VCaP (cell line): Measurements from ENCODE around the gene LCE1E.

Experiments used
- H3K27ac ChIP-seq: fragments of 450-650 bp; 2 replicates; pipeline ENCODE4 v1.5.1; 2017
- TF ChIP-seq, protein P1 (sequence below): fragments of 450-650 bp; conservative IDR thresholded peaks from 2 replicates; pipeline ENCODE4 v1.5.1; 2017; ENCODE audit warnings: mild to moderate bottlenecking, moderate library complexity

Gene LCE1E

DNA sequence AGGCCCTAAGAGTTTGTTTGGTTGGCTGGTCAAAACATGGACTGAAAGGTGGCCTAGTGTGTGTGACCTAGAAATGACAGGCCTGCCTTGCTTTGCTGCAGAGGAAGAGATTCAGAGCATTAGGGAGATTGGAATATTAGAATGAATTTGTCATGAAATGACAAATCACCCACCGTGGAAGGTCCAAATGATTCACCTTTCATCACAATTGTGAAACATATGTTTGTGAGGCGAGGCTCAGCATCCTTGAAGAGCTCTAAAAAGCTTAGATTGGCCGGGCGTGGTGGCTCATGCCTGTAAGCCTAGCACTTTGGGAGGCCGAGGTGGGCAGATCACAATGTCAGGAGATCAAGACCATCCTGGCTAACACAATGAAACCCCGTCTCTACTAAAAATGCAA lies 31.3 kb downstream of the LCE1E start:
- H3K27ac ChIP-seq: no peak overlapping the region
- TF ChIP-seq, protein P1, sequence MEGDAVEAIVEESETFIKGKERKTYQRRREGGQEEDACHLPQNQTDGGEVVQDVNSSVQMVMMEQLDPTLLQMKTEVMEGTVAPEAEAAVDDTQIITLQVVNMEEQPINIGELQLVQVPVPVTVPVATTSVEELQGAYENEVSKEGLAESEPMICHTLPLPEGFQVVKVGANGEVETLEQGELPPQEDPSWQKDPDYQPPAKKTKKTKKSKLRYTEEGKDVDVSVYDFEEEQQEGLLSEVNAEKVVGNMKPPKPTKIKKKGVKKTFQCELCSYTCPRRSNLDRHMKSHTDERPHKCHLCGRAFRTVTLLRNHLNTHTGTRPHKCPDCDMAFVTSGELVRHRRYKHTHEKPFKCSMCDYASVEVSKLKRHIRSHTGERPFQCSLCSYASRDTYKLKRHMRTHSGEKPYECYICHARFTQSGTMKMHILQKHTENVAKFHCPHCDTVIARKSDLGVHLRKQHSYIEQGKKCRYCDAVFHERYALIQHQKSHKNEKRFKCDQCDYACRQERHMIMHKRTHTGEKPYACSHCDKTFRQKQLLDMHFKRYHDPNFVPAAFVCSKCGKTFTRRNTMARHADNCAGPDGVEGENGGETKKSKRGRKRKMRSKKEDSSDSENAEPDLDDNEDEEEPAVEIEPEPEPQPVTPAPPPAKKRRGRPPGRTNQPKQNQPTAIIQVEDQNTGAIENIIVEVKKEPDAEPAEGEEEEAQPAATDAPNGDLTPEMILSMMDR: no peak

DNA sequence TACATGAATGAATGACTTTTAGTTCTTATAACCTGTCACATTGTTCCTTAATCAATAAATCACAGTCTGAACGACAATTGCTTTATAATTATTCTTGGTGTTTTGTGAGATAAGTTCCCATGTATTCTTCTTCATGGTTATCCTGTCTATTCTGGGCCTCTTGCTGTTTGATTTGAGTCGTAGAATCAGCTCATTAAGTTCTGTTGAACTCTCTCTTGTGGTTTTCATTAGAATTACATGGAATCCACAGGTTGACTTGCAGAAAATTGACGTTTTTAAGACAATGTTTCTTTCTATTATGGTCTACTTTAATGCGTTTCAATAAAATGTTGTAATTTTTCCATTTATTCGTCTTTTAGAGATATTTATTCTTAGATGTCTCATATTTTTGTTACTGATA lies 37.2 kb downstream of the LCE1E start:
- no peak overlapping the region for H3K27ac ChIP-seq
- TF ChIP-seq, protein P1: 0 out of 2 replicates have a peak, but pooled peaks have one; percentile 14

- H3K27ac ChIP-seq: no peak overlapping the region
- TF ChIP-seq, protein P1: no peak
These were observed 38.9 kb downstream of the LCE1E start for GRCh38 chr1:152824964-152825363.

DNA sequence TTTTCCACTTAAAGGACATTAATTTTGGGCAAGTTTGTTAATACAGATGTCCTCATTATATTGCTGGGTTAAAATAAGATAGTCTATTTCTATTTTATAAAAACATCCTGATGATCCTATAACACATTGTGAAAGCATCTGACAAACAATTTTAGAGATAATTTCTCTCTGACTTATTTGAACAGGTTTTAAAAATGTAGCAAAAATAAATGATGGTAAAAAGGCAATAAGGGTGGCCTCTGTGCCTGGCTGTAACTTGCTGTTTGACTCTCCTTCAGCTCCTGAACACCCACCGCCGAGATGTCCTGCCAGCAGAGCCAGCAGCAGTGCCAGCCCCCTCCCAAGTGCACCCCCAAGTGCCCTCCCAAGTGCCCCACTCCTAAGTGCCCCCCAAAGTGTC lies 41.1 kb downstream of the LCE1E start, which contains the start of gene LCE1A:
Gene LCE1A (plus strand): TSS at position 301 of the 400 bp plus-strand sequence. CDS start 0 bp downstream, at position 301.
- H3K27ac ChIP-seq: no peak within 1 kb of the TSS
- TF ChIP-seq, protein P1: no peak

- TF ChIP-seq, protein P1: no peak
- H3K27ac ChIP-seq: no peak overlapping the region
These were observed 50.8 kb downstream of the LCE1E start for GRCh38 chr1:152836870-152837269.
